T-helper 2 cell treated with Interferon-gamma antibody and Interleukin-4, amounts not matched to agents 5 μg/mL and 100 μg/mL, for 36 hours (primary cell): ENCODE results near the gene FAM204A.

ENCODE experiments used
- DNase-seq: peaks from one replicate; pipeline ENCODE4 v3.0.0; 2021; ENCODE audit warnings: low spot score
- H3K27ac Mint-ChIP-seq: one replicate; pipeline ENCODE4 v1.8.0; 2021; ENCODE audit warnings: mild to moderate bottlenecking, mixed read lengths
- H3K27me3 Mint-ChIP-seq: one replicate; pipeline ENCODE4 v1.8.0; 2021; ENCODE audit warnings: low read depth, mixed read lengths
- H3K36me3 Mint-ChIP-seq: one replicate; pipeline ENCODE4 v1.8.0; 2021; ENCODE audit warnings: low read depth, mixed read lengths
- H3K4me1 Mint-ChIP-seq: one replicate; pipeline ENCODE4 v1.8.0; 2021; ENCODE audit warnings: low read depth, mixed read lengths
- H3K4me3 Mint-ChIP-seq: one replicate; pipeline ENCODE4 v1.8.0; 2022; ENCODE audit warnings: mild to moderate bottlenecking, moderate library complexity, mixed read lengths
- H3K9me3 Mint-ChIP-seq: one replicate; pipeline ENCODE4 v1.8.0; 2021; ENCODE audit warnings: mixed read lengths

The FAM204A gene

GRCh38 chr10:118311505-118311904 lies 30.6 kb downstream of the FAM204A start:
- DNase-seq = no peak
- Mint-ChIP-seq H3K9me3 (no peaks in the 10 kb centered on the region), H3K27me3 (no peaks in the 10 kb centered on the region), H3K27ac (no peak overlapping the region), H3K4me1 (no peaks in the 10 kb centered on the region), H3K36me3 (peaks cover 18% of the 10 kb centered on the region), H3K4me3 (no peak overlapping the region)

- H3K9me3 Mint-ChIP-seq = no peaks in the 10 kb centered on the region
- DNase-seq = no peak
- H3K27ac Mint-ChIP-seq = no peak overlapping the region
- H3K36me3 Mint-ChIP-seq = peaks cover 21% of the 10 kb centered on the region
- no peaks in the 10 kb centered on the region for H3K27me3 Mint-ChIP-seq
- no peaks in the 10 kb centered on the region for H3K4me1 Mint-ChIP-seq
- no peak overlapping the region for H3K4me3 Mint-ChIP-seq
These were observed 31.3 kb downstream of the FAM204A start for GRCh38 chr10:118310822-118311221.

- Mint-ChIP-seq H3K27ac (no peak overlapping the region), H3K36me3 (peaks cover 23% of the 10 kb centered on the region), H3K4me1 (no peaks in the 10 kb centered on the region), H3K27me3 (no peaks in the 10 kb centered on the region), H3K4me3 (no peak overlapping the region), H3K9me3 (no peaks in the 10 kb centered on the region)
- no peak for DNase-seq
These were observed 32.2 kb downstream of the FAM204A start for GRCh38 chr10:118309911-118310310.

- no peaks in the 10 kb centered on the region for H3K4me1 Mint-ChIP-seq
- no peaks in the 10 kb centered on the region for H3K27me3 Mint-ChIP-seq
- H3K4me3 Mint-ChIP-seq = no peak overlapping the region
- no peak for DNase-seq
- H3K9me3 Mint-ChIP-seq = no peaks in the 10 kb centered on the region
- H3K36me3 Mint-ChIP-seq = peaks cover 23% of the 10 kb centered on the region
- no peak overlapping the region for H3K27ac Mint-ChIP-seq
These were observed 33.5 kb downstream of the FAM204A start for GRCh38 chr10:118308664-118309063.

GRCh38 chr10:118307859-118308258 lies 34.3 kb downstream of the FAM204A start:
- no peak overlapping the region for H3K27ac Mint-ChIP-seq
- H3K9me3 Mint-ChIP-seq = no peaks in the 10 kb centered on the region
- peaks cover 23% of the 10 kb centered on the region for H3K36me3 Mint-ChIP-seq
- H3K4me3 Mint-ChIP-seq = no peak overlapping the region
- no peak for DNase-seq
- no peaks in the 10 kb centered on the region for H3K27me3 Mint-ChIP-seq
- no peaks in the 10 kb centered on the region for H3K4me1 Mint-ChIP-seq

GRCh38 chr10:118307220-118307619 lies 34.9 kb downstream of the FAM204A start:
- no peaks in the 10 kb centered on the region for H3K4me1 Mint-ChIP-seq
- H3K27me3 Mint-ChIP-seq = no peaks in the 10 kb centered on the region

GRCh38 chr10:118305730-118306129 lies 36.4 kb downstream of the FAM204A start:
- Mint-ChIP-seq H3K27ac (no peak overlapping the region), H3K27me3 (no peaks in the 10 kb centered on the region), H3K36me3 (peaks cover 18% of the 10 kb centered on the region), H3K4me3 (no peak overlapping the region), H3K9me3 (no peaks in the 10 kb centered on the region), H3K4me1 (no peaks in the 10 kb centered on the region)
- no peak for DNase-seq

More at GRCh38 chr10:118307220-118307619, 34.9 kb downstream of the FAM204A start:
- no peak for DNase-seq
- no peaks in the 10 kb centered on the region for H3K9me3 Mint-ChIP-seq
- no peak overlapping the region for H3K27ac Mint-ChIP-seq
- H3K4me3 Mint-ChIP-seq = no peak overlapping the region
- H3K36me3 Mint-ChIP-seq = peaks cover 23% of the 10 kb centered on the region

- peaks cover 12% of the 10 kb centered on the region for H3K36me3 Mint-ChIP-seq
- no peaks in the 10 kb centered on the region for H3K4me1 Mint-ChIP-seq
- H3K4me3 Mint-ChIP-seq = no peak overlapping the region
- no peaks in the 10 kb centered on the region for H3K27me3 Mint-ChIP-seq
- no peaks in the 10 kb centered on the region for H3K9me3 Mint-ChIP-seq
- no peak overlapping the region for H3K27ac Mint-ChIP-seq
- no peak for DNase-seq
These were observed 37.6 kb downstream of the FAM204A start for GRCh38 chr10:118304521-118304920.

GRCh38 chr10:118301211-118301610 lies 40.9 kb downstream of the FAM204A start:
- Mint-ChIP-seq H3K27me3 (no peaks in the 10 kb centered on the region), H3K4me3 (no peak overlapping the region), H3K27ac (no peak overlapping the region), H3K4me1 (no peaks in the 10 kb centered on the region), H3K9me3 (no peaks in the 10 kb centered on the region), H3K36me3 (peaks cover 2% of the 10 kb centered on the region)
- DNase-seq = no peak

- H3K27ac Mint-ChIP-seq = no peak overlapping the region
- H3K4me1 Mint-ChIP-seq = no peaks in the 10 kb centered on the region
- DNase-seq = no peak
- no peaks in the 10 kb centered on the region for H3K27me3 Mint-ChIP-seq
- no peak overlapping the region for H3K4me3 Mint-ChIP-seq
- no peaks in the 10 kb centered on the region for H3K36me3 Mint-ChIP-seq
- no peaks in the 10 kb centered on the region for H3K9me3 Mint-ChIP-seq
These were observed 41.8 kb downstream of the FAM204A start for GRCh38 chr10:118300320-118300719.

GRCh38 chr10:118298787-118299186 lies 43.3 kb downstream of the FAM204A start:
- Mint-ChIP-seq H3K9me3 (no peaks in the 10 kb centered on the region), H3K27ac (no peak overlapping the region), H3K36me3 (no peaks in the 10 kb centered on the region), H3K4me1 (no peaks in the 10 kb centered on the region), H3K4me3 (no peak overlapping the region), H3K27me3 (no peaks in the 10 kb centered on the region)
- no peak for DNase-seq

GRCh38 chr10:118291122-118291521 lies 51.0 kb downstream of the FAM204A start:
- no peaks in the 10 kb centered on the region for H3K9me3 Mint-ChIP-seq

GRCh38 chr10:118290471-118290995 lies 51.6 kb downstream of the FAM204A start:
- H3K4me3 Mint-ChIP-seq = no peak overlapping the region
- DNase-seq = no peak
- H3K4me1 Mint-ChIP-seq = no peaks in the 10 kb centered on the region
- H3K9me3 Mint-ChIP-seq = no peaks in the 10 kb centered on the region
- H3K36me3 Mint-ChIP-seq = no peaks in the 10 kb centered on the region
- peaks cover 32% of the 10 kb centered on the region for H3K27me3 Mint-ChIP-seq
- H3K27ac Mint-ChIP-seq = no peak overlapping the region

More at GRCh38 chr10:118291122-118291521, 51.0 kb downstream of the FAM204A start:
- Mint-ChIP-seq H3K36me3 (no peaks in the 10 kb centered on the region), H3K27me3 (peaks cover 28% of the 10 kb centered on the region), H3K27ac (no peak overlapping the region), H3K4me3 (no peak overlapping the region), H3K4me1 (no peaks in the 10 kb centered on the region)
- DNase-seq = no peak

GRCh38 chr10:118287076-118287806 lies 54.9 kb downstream of the FAM204A start:
- no peaks in the 10 kb centered on the region for H3K4me1 Mint-ChIP-seq
- H3K36me3 Mint-ChIP-seq = no peaks in the 10 kb centered on the region
- peaks cover 26% of the 10 kb centered on the region for H3K27me3 Mint-ChIP-seq
- H3K27ac Mint-ChIP-seq = no peak overlapping the region
- H3K4me3 Mint-ChIP-seq = no peak overlapping the region
- H3K9me3 Mint-ChIP-seq = no peaks in the 10 kb centered on the region
- no peak for DNase-seq
